AG04449 (cell line): Measurements from ENCODE around the gene C11orf97.

Experiments
- CTCF ChIA-PET: fragments of 350-600 bp; formaldehyde crosslinking; extraction: SDS; loops from one replicate; lab custom pipeline; 2021; ENCODE audit warnings: antibody characterized with exemption; lab: Yijun Ruan, JAX
- POLR2A ChIA-PET: fragments of 400-600, 350-600 bp; formaldehyde crosslinking; extraction: SDS; loops from one replicate; lab custom pipeline; 2020; ENCODE audit warnings: antibody characterized with exemption, inconsistent platforms; lab: Yijun Ruan, JAX
- DNase-seq: peaks from one replicate; pipeline ENCODE4 v3.0.0-alpha.2; 2010; ENCODE audit warnings: low read depth, low spot score
- H3K4me3 ChIP-seq: 2 replicates; pipeline ENCODE4 v1.5.1; 2011; ENCODE audit warnings: low read depth, mild to moderate bottlenecking, control low read depth, low read length
- CTCF ChIP-seq: IDR thresholded peaks from one replicate; pipeline ENCODE4 v1.5.1; 2011; ENCODE audit warnings: mild to moderate bottlenecking, moderate library complexity, low read length, control low read depth, inconsistent platforms; ENCODE audit not compliant: insufficient read depth; ENCODE audit errors: missing control alignments

The C11orf97 gene

GRCh38 chr11:94557421-94557820 lies 45.2 kb downstream of the C11orf97 start:
- CTCF ChIA-PET: interaction anchor here (1.2 to 2.6 kb wide), 2 partner anchors 10 to 38 kb away, joined by 4 to 6 read pairs; no protein-coding TSS in a partner anchor
- no peak for DNase-seq
- POLR2A ChIA-PET: no interaction called here
- H3K4me3 ChIP-seq: no peak overlapping the region
- TF ChIP-seq CTCF: no peak

- TF ChIP-seq CTCF: no peak
- POLR2A ChIA-PET: no interaction called here
- H3K4me3 ChIP-seq: no peak overlapping the region
- DNase-seq: no peak
- CTCF ChIA-PET: interaction anchor here (2.6 kb wide), 1 partner anchor 10 kb away, joined by 6 read pairs; no protein-coding TSS in a partner anchor
Measured at GRCh38 chr11:94557992-94558391, 45.7 kb downstream of the C11orf97 start.

GRCh38 chr11:94558468-94558867 lies 46.2 kb downstream of the C11orf97 start:
- POLR2A ChIA-PET: no interaction called here
- H3K4me3 ChIP-seq: no peak overlapping the region
- DNase-seq: no peak
- TF ChIP-seq CTCF: no peak
- CTCF ChIA-PET: interaction anchor here (1.3 to 2.6 kb wide), 4 partner anchors 11 to 40 kb away, joined by 4 to 13 read pairs (median 6); no protein-coding TSS in a partner anchor

GRCh38 chr11:94558932-94559331 lies 46.7 kb downstream of the C11orf97 start:
- CTCF ChIA-PET: interaction anchor here (0.9 to 2.6 kb wide), 5 partner anchors 11 to 43 kb away, joined by 3 to 13 read pairs (median 5); no protein-coding TSS in a partner anchor
- DNase-seq: no peak
- no peak for TF ChIP-seq CTCF
- no peak overlapping the region for H3K4me3 ChIP-seq
- POLR2A ChIA-PET: no interaction called here

GRCh38 chr11:94559361-94559760 lies 47.1 kb downstream of the C11orf97 start:
- H3K4me3 ChIP-seq: no peak overlapping the region
- DNase-seq: no peak
- no peak for TF ChIP-seq CTCF
- CTCF ChIA-PET: interaction anchor here (0.8 to 2.6 kb wide), 6 partner anchors 12 to 63 kb away, joined by 3 to 13 read pairs (median 4); no protein-coding TSS in a partner anchor
- POLR2A ChIA-PET: no interaction called here

- no peak overlapping the region for H3K4me3 ChIP-seq
- CTCF ChIA-PET: interaction anchor here (0.7 to 1.1 kb wide), 4 partner anchors 15 to 666 kb away, joined by 3 to 5 read pairs (median 4); no protein-coding TSS in a partner anchor
- POLR2A ChIA-PET: no interaction called here
- no peak for TF ChIP-seq CTCF
- DNase-seq: no peak
Measured at GRCh38 chr11:94560834-94561233, 48.6 kb downstream of the C11orf97 start.
